ENCODE data around the gene FHDC1.
A peak's percentile ranks its signal among the peaks of the same experiment; 100 is the strongest.

The FHDC1 gene

DNA sequence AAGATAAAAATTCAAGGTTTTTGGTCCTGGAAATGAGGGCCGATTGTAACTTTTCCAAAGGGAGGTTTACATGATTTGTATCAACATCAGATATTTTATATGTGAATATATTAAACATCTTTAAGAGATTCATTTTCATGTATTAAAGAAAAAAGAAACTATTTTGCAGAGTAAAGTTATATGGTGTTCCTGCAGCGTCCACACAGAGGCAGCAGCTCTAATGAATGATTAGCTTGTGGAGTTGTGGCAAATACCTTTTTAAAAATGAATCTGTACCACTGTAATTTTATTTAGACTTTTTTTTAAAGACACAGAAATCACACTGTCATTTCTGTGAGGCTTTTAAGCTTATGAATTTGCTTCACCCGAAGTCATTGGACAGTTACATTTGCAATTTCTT, 25.6 kb upstream of the FHDC1 start:
- no peak overlapping the region for H3K4ac ChIP-seq (ENCODE audit: low read depth, low read length)
- H3K9ac ChIP-seq (ENCODE audit: low read length) = no peak overlapping the region
- no peak overlapping the region for H2BK120ac ChIP-seq (ENCODE audit: low read depth, low read length)
- no peak overlapping the region for H2BK15ac ChIP-seq (replicated peaks; ENCODE audit: low read depth)
- no peak for DNase-seq
- H3K79me2 ChIP-seq (ENCODE audit: control insufficient read depth, insufficient read depth, low read length) = no peaks in the 10 kb centered on the region
- H3K18ac ChIP-seq (ENCODE audit: low read length) = no peak overlapping the region
- H4K5ac ChIP-seq (ENCODE audit: low read length) = no peak overlapping the region
- no CpG with 5 or more reads among the region's 3 CpGs for WGBS (ENCODE audit: extremely low coverage, insufficient coverage, low lambda C conversion rate)
- H3K23ac ChIP-seq (ENCODE audit: low read length) = no peak overlapping the region
- no peaks in the 10 kb centered on the region for H3K4me1 ChIP-seq (ENCODE audit: control insufficient read depth, low read depth, low read length)
- H2BK5ac ChIP-seq (ENCODE audit: low read length) = no peak overlapping the region
- no peaks in the 10 kb centered on the region for H3K27me3 ChIP-seq (ENCODE audit: insufficient read depth, low read length, poor library complexity)
- no peaks in the 10 kb centered on the region for H3K36me3 ChIP-seq (ENCODE audit: control insufficient read depth, insufficient read depth, low read length)
- no peak overlapping the region for H3K27ac ChIP-seq (ENCODE audit: low read depth, low read length)
- no peaks in the 10 kb centered on the region for H3K79me1 ChIP-seq (ENCODE audit: low read length)
- no peak overlapping the region for H3K56ac ChIP-seq (ENCODE audit: low read length)
- no peak overlapping the region for H3K4me2 ChIP-seq (ENCODE audit: low read length)
- no peak overlapping the region for H3K4me3 ChIP-seq (ENCODE audit: low read length)
- no peak overlapping the region for H4K8ac ChIP-seq (ENCODE audit: low read depth, low read length)
- H2AK5ac ChIP-seq (ENCODE audit: low read length) = no peak overlapping the region

- no CpG with 5 or more reads among the region's 3 CpGs for WGBS (ENCODE audit: extremely low coverage, insufficient coverage, low lambda C conversion rate)
- Histone ChIP-seq H2AK5ac (ENCODE audit: low read length) (no peak overlapping the region), H3K27me3 (ENCODE audit: insufficient read depth, low read length, poor library complexity) (no peaks in the 10 kb centered on the region), H2BK15ac (replicated peaks; ENCODE audit: low read depth) (no peak overlapping the region), H2BK120ac (ENCODE audit: low read depth, low read length) (no peak overlapping the region), H3K23ac (ENCODE audit: low read length) (no peak overlapping the region), H3K9ac (ENCODE audit: low read length) (no peak overlapping the region), H3K79me2 (ENCODE audit: control insufficient read depth, insufficient read depth, low read length) (no peaks in the 10 kb centered on the region), H3K79me1 (ENCODE audit: low read length) (no peaks in the 10 kb centered on the region), H3K4me1 (ENCODE audit: control insufficient read depth, low read depth, low read length) (no peaks in the 10 kb centered on the region), H3K56ac (ENCODE audit: low read length) (no peak overlapping the region), H3K4ac (ENCODE audit: low read depth, low read length) (no peak overlapping the region), H3K36me3 (ENCODE audit: control insufficient read depth, insufficient read depth, low read length) (no peaks in the 10 kb centered on the region), H4K5ac (ENCODE audit: low read length) (no peak overlapping the region), H2BK5ac (ENCODE audit: low read length) (no peak overlapping the region), H3K4me2 (ENCODE audit: low read length) (no peak overlapping the region), H4K8ac (ENCODE audit: low read depth, low read length) (no peak overlapping the region), H3K4me3 (ENCODE audit: low read length) (no peak overlapping the region), H3K18ac (ENCODE audit: low read length) (no peak overlapping the region), H3K27ac (ENCODE audit: low read depth, low read length) (no peak overlapping the region)
- DNase-seq = no peak
Measured at GRCh38 chr4:152917543-152918395, 18.4 kb upstream of the FHDC1 start.

DNA sequence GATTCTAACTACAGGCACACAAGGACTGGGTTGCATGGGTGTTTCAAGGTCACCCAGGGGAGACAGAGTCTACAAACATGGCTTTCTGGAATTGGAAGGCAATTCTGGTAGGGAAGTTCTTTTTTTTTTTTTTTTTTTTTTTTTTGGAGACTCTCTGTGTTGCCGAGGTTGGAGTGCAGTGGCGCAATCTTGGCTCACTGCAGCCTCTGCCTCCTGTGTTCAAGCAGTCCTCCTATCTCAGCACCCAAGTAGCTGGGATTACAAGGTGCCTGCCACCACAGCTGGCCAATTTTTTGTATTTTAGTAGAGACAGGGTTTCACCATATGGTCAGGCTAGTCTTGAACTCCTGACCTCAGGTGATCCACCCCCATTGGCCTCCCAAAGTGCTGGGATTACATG, 16.3 kb upstream of the FHDC1 start:
- Histone ChIP-seq H3K36me3 (ENCODE audit: control insufficient read depth, insufficient read depth, low read length) (no peaks in the 10 kb centered on the region), H4K5ac (ENCODE audit: low read length) (no peak overlapping the region), H3K18ac (ENCODE audit: low read length) (no peak overlapping the region), H3K9ac (ENCODE audit: low read length) (no peak overlapping the region), H3K27ac (ENCODE audit: low read depth, low read length) (no peak overlapping the region), H2BK5ac (ENCODE audit: low read length) (no peak overlapping the region), H3K79me1 (ENCODE audit: low read length) (no peaks in the 10 kb centered on the region), H3K4me2 (ENCODE audit: low read length) (no peak overlapping the region), H3K23ac (ENCODE audit: low read length) (no peak overlapping the region), H3K56ac (ENCODE audit: low read length) (no peak overlapping the region), H3K27me3 (ENCODE audit: insufficient read depth, low read length, poor library complexity) (no peaks in the 10 kb centered on the region), H2BK15ac (replicated peaks; ENCODE audit: low read depth) (no peak overlapping the region), H4K8ac (ENCODE audit: low read depth, low read length) (no peak overlapping the region), H3K4ac (ENCODE audit: low read depth, low read length) (no peak overlapping the region), H3K4me1 (ENCODE audit: control insufficient read depth, low read depth, low read length) (no peaks in the 10 kb centered on the region), H2AK5ac (ENCODE audit: low read length) (no peak overlapping the region), H2BK120ac (ENCODE audit: low read depth, low read length) (no peak overlapping the region), H3K4me3 (ENCODE audit: low read length) (no peak overlapping the region), H3K79me2 (ENCODE audit: control insufficient read depth, insufficient read depth, low read length) (no peaks in the 10 kb centered on the region)
- WGBS (ENCODE audit: extremely low coverage, insufficient coverage, low lambda C conversion rate) = no CpG with 5 or more reads among the region's 2 CpGs
- no peak for DNase-seq

- Histone ChIP-seq H4K5ac (ENCODE audit: low read length) (no peak overlapping the region), H3K36me3 (ENCODE audit: control insufficient read depth, insufficient read depth, low read length) (no peaks in the 10 kb centered on the region), H2BK120ac (ENCODE audit: low read depth, low read length) (no peak overlapping the region), H3K79me1 (ENCODE audit: low read length) (no peaks in the 10 kb centered on the region), H3K27ac (ENCODE audit: low read depth, low read length) (no peak overlapping the region), H3K4me2 (ENCODE audit: low read length) (no peak overlapping the region), H3K56ac (ENCODE audit: low read length) (no peak overlapping the region), H3K18ac (ENCODE audit: low read length) (no peak overlapping the region), H2AK5ac (ENCODE audit: low read length) (no peak overlapping the region), H3K23ac (ENCODE audit: low read length) (no peak overlapping the region), H3K79me2 (ENCODE audit: control insufficient read depth, insufficient read depth, low read length) (no peaks in the 10 kb centered on the region), H2BK15ac (replicated peaks; ENCODE audit: low read depth) (no peak overlapping the region), H3K4me1 (ENCODE audit: control insufficient read depth, low read depth, low read length) (no peaks in the 10 kb centered on the region), H3K4ac (ENCODE audit: low read depth, low read length) (no peak overlapping the region), H3K9ac (ENCODE audit: low read length) (no peak overlapping the region), H3K27me3 (ENCODE audit: insufficient read depth, low read length, poor library complexity) (no peaks in the 10 kb centered on the region), H3K4me3 (ENCODE audit: low read length) (no peak overlapping the region), H4K8ac (ENCODE audit: low read depth, low read length) (no peak overlapping the region), H2BK5ac (ENCODE audit: low read length) (no peak overlapping the region)
- WGBS (ENCODE audit: extremely low coverage, insufficient coverage, low lambda C conversion rate) = no CpG with 5 or more reads among the region's 1 CpG
- peak; percentile 84 for DNase-seq
Measured at GRCh38 chr4:152920768-152921167, 15.4 kb upstream of the FHDC1 start.

DNA sequence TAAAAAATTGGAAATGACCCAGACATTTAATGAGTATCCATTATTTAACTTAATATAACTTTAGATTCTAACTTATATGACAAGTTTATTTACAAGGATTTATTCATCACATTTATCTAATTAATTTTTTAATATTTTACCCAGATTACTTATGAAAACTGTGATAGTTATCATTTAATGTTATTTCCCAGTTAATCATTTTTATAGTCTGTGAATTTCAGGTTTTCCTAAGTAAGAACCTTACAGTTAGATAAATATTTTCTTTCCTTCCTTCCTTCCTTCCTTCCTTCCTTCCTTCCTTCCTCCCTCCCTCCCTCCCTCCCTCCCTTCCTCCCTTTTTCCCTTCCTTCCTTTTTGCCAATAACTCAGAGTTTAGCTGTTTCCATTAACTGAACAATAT, 14.8 kb upstream of the FHDC1 start:
- Histone ChIP-seq H2BK15ac (replicated peaks; ENCODE audit: low read depth) (no peak overlapping the region), H3K27me3 (ENCODE audit: insufficient read depth, low read length, poor library complexity) (no peaks in the 10 kb centered on the region), H3K4ac (ENCODE audit: low read depth, low read length) (no peak overlapping the region), H3K18ac (ENCODE audit: low read length) (no peak overlapping the region), H2BK120ac (ENCODE audit: low read depth, low read length) (no peak overlapping the region), H3K4me1 (ENCODE audit: control insufficient read depth, low read depth, low read length) (no peaks in the 10 kb centered on the region), H3K9ac (ENCODE audit: low read length) (no peak overlapping the region), H2BK5ac (ENCODE audit: low read length) (no peak overlapping the region), H3K79me2 (ENCODE audit: control insufficient read depth, insufficient read depth, low read length) (no peaks in the 10 kb centered on the region), H3K79me1 (ENCODE audit: low read length) (no peaks in the 10 kb centered on the region), H3K56ac (ENCODE audit: low read length) (no peak overlapping the region), H4K5ac (ENCODE audit: low read length) (no peak overlapping the region), H3K4me2 (ENCODE audit: low read length) (no peak overlapping the region), H3K4me3 (ENCODE audit: low read length) (no peak overlapping the region), H2AK5ac (ENCODE audit: low read length) (no peak overlapping the region), H3K36me3 (ENCODE audit: control insufficient read depth, insufficient read depth, low read length) (no peaks in the 10 kb centered on the region), H3K23ac (ENCODE audit: low read length) (no peak overlapping the region), H3K27ac (ENCODE audit: low read depth, low read length) (no peak overlapping the region), H4K8ac (ENCODE audit: low read depth, low read length) (no peak overlapping the region)
- no peak for DNase-seq

GRCh38 chr4:152925851-152926250, 10.3 kb upstream of the FHDC1 start:
- Histone ChIP-seq H3K18ac (ENCODE audit: low read length) (no peak overlapping the region), H3K36me3 (ENCODE audit: control insufficient read depth, insufficient read depth, low read length) (no peaks in the 10 kb centered on the region), H3K23ac (ENCODE audit: low read length) (no peak overlapping the region), H2AK5ac (ENCODE audit: low read length) (no peak overlapping the region), H3K79me2 (ENCODE audit: control insufficient read depth, insufficient read depth, low read length) (no peaks in the 10 kb centered on the region), H2BK15ac (replicated peaks; ENCODE audit: low read depth) (no peak overlapping the region), H3K56ac (ENCODE audit: low read length) (no peak overlapping the region), H3K4me2 (ENCODE audit: low read length) (no peak overlapping the region), H2BK120ac (ENCODE audit: low read depth, low read length) (no peak overlapping the region), H2BK5ac (ENCODE audit: low read length) (no peak overlapping the region), H4K5ac (ENCODE audit: low read length) (no peak overlapping the region), H3K4me3 (ENCODE audit: low read length) (no peak overlapping the region), H3K27ac (ENCODE audit: low read depth, low read length) (no peak overlapping the region), H3K4me1 (ENCODE audit: control insufficient read depth, low read depth, low read length) (peaks cover 7% of the 10 kb centered on the region), H3K4ac (ENCODE audit: low read depth, low read length) (no peak overlapping the region), H3K27me3 (ENCODE audit: insufficient read depth, low read length, poor library complexity) (no peaks in the 10 kb centered on the region), H3K9ac (ENCODE audit: low read length) (no peak overlapping the region), H3K79me1 (ENCODE audit: low read length) (no peaks in the 10 kb centered on the region), H4K8ac (ENCODE audit: low read depth, low read length) (no peak overlapping the region)
- peak; percentile 53 for DNase-seq
- WGBS (ENCODE audit: extremely low coverage, insufficient coverage, low lambda C conversion rate) = no CpG with 5 or more reads among the region's 1 CpG
